ENCODE measurements around the gene PLD4.
"Not testable (repeated sequence)": the region's sequence is repeated elsewhere in the genome, so short reads cannot be mapped to it uniquely, and the experiment has no call there.

The PLD4 gene

GRCh38 chr14:104888489-104889374 is 35.9 kb upstream of the PLD4 start:
- FAIRE-seq (no peak), DNase-seq (ENCODE audit: insufficient read length) (peak; percentile 22)
- TF ChIP-seq POLR2A (IDR thresholded peaks at IDR 0.05; ENCODE audit: low read depth, low read length) = no peak
- no peak for TF ChIP-seq POLR2AphosphoS5 (IDR thresholded peaks at IDR 0.05; ENCODE audit: low read depth, low read length)
- no peak for TF ChIP-seq TAF1 (IDR thresholded peaks at IDR 0.05; ENCODE audit: borderline replicate concordance, low read depth, low read length)

- TF ChIP-seq POLR2A (IDR thresholded peaks at IDR 0.05; ENCODE audit: low read depth, low read length) (no peak), TAF1 (IDR thresholded peaks at IDR 0.05; ENCODE audit: borderline replicate concordance, low read depth, low read length) (no peak), POLR2AphosphoS5 (IDR thresholded peaks at IDR 0.05; ENCODE audit: low read depth, low read length) (no peak)
- DNase-seq (ENCODE audit: insufficient read length) (no peak), FAIRE-seq (no peak)
These were observed 35.3 kb upstream of the PLD4 start for GRCh38 chr14:104889375-104889757.

- not testable (repeated sequence) for FAIRE-seq; DNase-seq (ENCODE audit: insufficient read length)
These were observed 34.4 kb upstream of the PLD4 start for GRCh38 chr14:104890292-104890691.

DNA sequence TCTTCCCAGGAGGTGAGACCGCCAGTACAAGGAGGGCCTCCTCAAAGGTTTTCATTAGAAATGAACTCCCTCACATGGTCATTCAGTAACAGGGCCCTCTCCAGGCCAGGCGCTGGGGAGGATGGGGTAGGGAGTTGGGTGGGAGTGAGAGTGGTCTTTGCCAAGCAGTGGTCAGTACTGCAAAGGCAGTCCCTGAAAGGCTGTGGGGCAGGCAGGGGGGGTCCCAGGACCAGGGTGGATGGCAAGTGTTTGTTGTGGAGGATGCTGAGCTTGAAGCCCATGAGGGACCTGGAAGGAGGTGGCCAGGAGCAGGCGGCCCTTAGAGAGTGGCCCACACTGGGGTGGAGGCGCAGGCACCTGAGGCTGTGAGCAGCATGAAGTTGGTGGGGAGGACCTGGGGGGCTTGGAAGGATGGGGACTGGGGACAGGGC is 33.5 kb upstream of the PLD4 start:
- FAIRE-seq = no peak

DNA sequence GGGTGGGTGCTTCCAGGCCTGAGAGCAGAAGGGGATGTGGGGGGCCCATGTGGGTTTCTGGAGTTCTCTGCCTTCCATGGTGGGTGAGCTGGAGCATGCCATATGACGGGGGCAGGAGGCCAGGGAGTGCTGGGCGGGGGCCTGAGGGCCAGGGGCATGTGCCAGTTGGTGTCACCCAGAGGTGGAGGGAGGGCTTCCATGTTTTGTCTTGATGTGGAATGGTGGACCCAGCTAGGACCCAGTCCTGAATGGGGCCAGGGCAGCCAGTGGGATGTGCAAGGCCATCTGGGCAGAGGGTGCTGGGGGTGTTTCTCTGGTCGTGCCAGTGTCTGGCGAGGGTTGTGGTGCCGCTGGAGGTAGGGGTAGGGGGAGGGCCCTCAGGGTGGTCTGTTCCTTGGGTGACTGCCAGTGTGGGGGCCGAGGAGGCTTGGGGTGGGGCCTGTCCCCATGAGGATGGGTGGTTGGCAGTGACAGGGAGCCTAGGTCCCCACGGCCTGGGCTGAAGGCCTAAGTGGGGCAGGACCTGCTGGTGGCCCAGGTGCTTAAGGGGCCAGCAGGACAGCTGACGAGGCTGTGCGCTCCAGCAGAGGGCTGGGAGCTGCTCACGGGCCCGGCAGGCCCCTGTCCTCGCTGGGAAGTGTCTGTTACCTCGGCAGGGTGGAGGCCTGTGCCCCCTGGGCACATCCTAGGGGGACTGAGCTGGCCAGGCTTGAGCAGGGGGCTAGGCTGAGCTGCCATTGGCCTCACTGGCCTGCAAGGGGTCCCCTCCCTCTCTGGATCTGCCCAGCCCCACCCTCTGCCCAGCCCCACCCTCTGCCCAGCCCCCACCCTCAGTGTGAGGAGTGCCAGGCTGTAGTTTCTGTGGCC is 32.8 kb upstream of the PLD4 start:
- DNase-seq (ENCODE audit: insufficient read length) (peak; percentile 17), FAIRE-seq (no peak)

More for the DNA sequence above, 33.5 kb upstream of the PLD4 start:
- TF ChIP-seq POLR2A (IDR thresholded peaks at IDR 0.05; ENCODE audit: low read depth, low read length) = no peak
- no peak for TF ChIP-seq POLR2AphosphoS5 (IDR thresholded peaks at IDR 0.05; ENCODE audit: low read depth, low read length)
- no peak for TF ChIP-seq TAF1 (IDR thresholded peaks at IDR 0.05; ENCODE audit: borderline replicate concordance, low read depth, low read length)
- DNase-seq (ENCODE audit: insufficient read length) = no peak

DNA sequence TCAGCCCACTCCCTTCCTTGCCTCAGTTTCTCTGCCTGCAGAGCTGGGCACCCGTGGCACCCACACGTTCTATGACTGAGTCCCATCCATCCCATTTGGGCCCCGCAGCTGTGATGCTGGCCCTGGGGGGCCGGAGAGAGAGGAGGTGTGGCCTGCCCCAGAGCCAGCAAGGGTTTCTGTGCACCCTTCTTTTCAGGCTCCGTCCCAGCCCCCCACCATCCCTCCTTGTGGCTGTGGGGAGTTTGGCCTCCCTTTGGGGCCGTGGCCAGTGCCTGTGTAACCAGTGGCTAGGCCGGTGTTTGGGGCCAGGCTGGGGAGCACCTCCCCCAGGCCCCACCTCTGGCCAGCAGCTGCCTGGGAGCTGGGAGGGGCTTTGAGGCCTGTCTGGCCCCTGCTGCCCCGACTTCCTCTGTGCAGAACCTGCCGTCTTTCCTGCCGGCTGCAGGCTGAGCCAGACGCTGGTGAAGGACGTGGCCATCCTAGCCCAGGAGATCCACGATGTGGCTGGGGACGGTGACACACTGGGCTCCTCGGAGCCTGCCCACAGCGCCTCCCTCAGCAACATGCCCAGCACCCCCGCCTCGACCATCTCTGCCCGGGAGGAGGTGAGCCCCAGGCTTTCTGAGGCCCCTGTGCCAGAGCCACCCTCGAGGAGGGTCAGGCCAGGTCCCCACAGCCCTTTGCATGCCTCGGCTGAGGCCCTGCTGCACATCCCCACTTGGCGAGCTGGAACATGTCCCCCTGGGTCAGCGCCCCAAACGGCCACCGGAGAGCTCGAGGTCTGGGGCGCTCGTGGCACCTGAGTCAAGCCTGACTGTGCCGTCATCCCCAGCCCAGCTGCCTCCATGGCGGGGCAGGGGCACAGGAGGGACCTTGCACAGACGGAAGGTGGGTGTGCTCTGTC is 31.9 kb upstream of the PLD4 start:
- no peak for DNase-seq (ENCODE audit: insufficient read length)
- no peak for FAIRE-seq
- TF ChIP-seq POLR2AphosphoS5 (IDR thresholded peaks at IDR 0.05; ENCODE audit: low read depth, low read length) (no peak), POLR2A (IDR thresholded peaks at IDR 0.05; ENCODE audit: low read depth, low read length) (no peak), TAF1 (IDR thresholded peaks at IDR 0.05; ENCODE audit: borderline replicate concordance, low read depth, low read length) (no peak)

More for the DNA sequence above, 32.8 kb upstream of the PLD4 start:
- TF ChIP-seq POLR2AphosphoS5 (IDR thresholded peaks at IDR 0.05; ENCODE audit: low read depth, low read length) = no peak
- TF ChIP-seq TAF1 (IDR thresholded peaks at IDR 0.05; ENCODE audit: borderline replicate concordance, low read depth, low read length) = no peak
- TF ChIP-seq POLR2A (IDR thresholded peaks at IDR 0.05; ENCODE audit: low read depth, low read length) = no peak

GRCh38 chr14:104893435-104894207 is 31.1 kb upstream of the PLD4 start:
- FAIRE-seq (no peak), DNase-seq (ENCODE audit: insufficient read length) (peak; percentile 11)
- TF ChIP-seq TAF1 (IDR thresholded peaks at IDR 0.05; ENCODE audit: borderline replicate concordance, low read depth, low read length) (no peak), POLR2A (IDR thresholded peaks at IDR 0.05; ENCODE audit: low read depth, low read length) (no peak), POLR2AphosphoS5 (IDR thresholded peaks at IDR 0.05; ENCODE audit: low read depth, low read length) (no peak)

GRCh38 chr14:104894331-104895206 is 30.1 kb upstream of the PLD4 start:
- DNase-seq (ENCODE audit: insufficient read length) (no peak), FAIRE-seq (no peak)
- TF ChIP-seq TAF1 (IDR thresholded peaks at IDR 0.05; ENCODE audit: borderline replicate concordance, low read depth, low read length) (no peak), POLR2AphosphoS5 (IDR thresholded peaks at IDR 0.05; ENCODE audit: low read depth, low read length) (no peak), POLR2A (IDR thresholded peaks at IDR 0.05; ENCODE audit: low read depth, low read length) (no peak)

DNA sequence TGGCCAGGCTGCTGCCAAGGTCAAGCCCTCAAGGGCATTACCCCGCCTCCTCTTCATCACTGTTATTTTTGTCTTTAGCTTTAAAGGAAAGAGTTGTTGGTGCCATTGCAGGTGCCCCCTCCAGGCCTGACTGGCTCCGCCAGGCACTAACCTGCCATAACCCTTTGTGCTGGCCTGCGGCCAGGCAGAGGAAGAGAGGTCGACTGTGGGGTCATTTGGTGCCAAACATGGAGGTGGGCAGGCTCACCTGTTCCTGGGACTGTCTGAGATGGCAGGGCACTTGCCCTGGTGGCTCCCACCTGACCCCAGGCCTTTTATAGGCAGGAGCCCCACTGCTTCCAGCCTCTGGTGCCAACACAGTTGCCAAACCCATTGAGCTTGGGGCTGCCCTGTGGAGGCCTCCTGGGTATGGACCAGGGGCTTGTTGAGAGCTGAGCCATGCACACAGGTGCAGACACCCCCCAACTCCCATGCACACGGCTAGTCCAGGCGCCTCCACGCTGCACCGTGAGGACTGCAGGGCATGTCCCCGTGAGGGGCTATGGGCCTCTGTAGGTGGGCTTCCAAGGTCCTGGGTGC is 29.4 kb upstream of the PLD4 start:
- FAIRE-seq (no peak), DNase-seq (ENCODE audit: insufficient read length) (no peak)
- TF ChIP-seq POLR2AphosphoS5 (IDR thresholded peaks at IDR 0.05; ENCODE audit: low read depth, low read length) = no peak
- no peak for TF ChIP-seq TAF1 (IDR thresholded peaks at IDR 0.05; ENCODE audit: borderline replicate concordance, low read depth, low read length)
- TF ChIP-seq POLR2A (IDR thresholded peaks at IDR 0.05; ENCODE audit: low read depth, low read length) = no peak

Data from GM12892 (cell line).